ENCODE measurements around the gene SNF8.

The SNF8 gene

DNA sequence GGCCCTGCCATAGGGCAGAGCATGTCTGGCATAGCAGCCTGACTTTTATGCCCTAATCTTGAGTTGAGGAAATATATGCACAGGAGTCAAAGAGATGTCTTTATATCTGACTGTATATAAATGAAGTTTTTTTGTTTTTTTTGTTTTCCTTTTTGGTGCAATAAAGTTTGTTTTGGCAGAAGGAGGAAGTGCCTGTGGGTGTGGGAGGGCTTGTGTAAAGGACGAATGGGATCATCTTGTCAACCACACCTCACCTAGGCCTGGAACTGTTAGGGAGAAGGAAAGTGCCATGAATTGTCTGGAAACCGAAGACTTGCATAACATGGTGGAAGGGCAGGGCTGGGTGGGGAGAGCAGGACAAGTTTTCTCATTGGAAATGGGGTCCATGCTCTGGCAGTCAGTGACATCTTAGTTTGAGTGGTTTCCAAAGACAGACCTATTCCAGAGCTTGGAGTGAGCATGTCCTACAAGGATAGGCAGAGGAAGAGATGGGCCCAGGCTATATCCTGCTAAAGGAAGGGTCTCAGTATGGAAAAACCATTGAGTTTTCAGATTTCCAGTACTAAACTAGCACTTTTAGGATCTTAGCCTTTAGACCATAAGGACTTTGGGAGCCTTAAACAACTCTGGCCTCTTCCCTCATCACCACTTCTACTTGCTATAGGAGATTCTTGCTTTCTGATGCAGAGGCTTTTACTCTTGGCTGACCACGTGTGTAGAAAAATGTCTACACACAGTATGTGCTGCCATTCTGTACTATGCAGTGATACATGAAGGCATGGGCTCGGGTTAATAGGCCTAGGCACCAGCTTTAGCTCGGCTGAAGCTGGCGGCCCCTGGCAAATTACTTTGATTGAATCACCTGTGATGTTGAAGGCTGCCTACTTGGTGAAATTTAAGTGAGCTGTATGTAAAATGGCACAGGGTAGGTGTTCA, 15.5 kb downstream of the SNF8 start:
- no peak for DNase-seq

DNA sequence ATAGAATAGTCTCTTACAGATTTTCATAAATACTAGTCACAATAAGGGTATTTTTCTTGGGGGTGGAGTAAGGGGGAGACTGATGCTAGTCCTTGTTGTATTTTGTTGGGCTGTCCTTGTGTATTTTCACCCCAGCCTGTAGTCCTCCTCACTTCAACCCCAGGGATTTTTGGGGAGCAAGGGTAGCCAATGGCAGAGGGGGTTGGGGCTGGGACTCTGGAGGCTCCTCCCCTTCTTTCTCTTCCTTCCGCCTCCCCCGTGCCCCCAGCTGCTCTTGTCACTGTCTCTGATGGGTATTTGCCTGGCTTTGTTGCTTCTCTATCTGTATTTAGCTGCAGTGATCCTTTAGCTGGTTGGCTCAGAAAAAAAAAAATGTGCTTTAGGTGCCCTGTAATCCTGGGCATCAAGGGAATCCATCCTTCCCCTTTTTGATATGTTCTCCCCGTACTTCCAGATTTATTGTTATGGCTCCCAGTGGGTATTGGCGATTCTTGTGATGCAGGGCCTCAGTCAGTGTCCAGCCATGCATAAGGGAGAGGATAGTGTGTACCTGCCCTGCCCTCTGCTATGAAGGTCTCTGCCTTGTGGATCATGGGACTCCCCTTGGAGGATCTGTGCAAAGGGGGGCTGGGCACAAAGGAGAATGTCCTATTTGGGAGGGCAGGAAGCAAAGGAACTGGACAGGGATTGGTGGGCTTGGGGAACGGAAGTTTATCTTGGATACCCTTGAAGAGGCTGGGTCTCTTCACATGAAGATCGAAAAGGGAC, 16.5 kb downstream of the SNF8 start:
- DNase-seq: no peak

DNA sequence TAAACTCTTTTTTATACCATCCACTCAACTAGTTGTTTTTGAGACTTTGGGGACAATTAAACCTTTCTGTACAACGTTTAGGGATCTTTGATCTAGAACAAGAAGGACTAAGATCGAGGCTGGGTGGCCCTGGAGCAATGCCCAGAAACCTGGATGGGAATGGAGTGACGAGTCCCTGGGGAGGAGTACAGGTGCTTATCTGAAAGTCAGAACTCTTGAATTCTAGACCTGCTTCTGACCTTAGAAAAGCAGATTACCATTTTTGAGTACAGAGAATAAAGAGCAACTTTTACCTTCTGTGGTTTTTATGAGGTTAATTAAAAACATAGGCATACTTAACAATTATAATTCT, 18.7 kb downstream of the SNF8 start:
- DNase-seq: no peak

DNA sequence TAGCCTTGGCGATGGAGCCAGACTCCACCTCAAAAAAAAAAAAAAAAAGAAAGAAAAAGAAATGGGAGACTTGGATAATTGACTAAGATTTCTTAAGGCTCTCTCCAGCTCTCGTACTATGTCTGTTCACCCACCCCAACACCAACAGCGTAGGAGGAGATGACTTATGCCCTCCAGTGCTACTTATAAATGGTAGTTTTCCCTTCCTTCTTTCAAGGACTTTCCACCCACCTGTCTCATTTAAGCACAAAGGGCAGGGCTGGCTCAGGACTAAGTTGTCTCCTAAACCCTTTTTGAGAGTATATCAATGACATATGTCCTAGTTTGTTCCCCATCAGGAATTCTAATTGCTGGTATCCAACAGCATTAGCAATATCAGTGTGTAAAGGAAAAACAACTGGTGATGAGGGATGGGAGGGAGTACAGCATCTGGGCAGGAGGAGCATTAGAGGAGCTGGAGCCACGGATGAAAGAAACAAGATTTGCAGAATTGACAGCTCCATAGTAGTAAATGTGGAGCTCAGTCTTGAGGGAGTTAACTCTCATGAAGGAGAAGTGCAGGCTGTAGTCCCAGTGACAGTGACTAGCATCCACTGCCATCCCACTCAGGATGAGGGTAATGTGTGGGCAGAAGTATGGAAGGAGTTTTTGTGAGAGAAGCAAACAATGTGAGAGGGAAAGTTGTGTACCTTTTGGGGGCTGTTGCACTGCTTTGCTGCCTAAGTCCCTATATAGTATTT, 19.2 kb downstream of the SNF8 start:
- no peak for DNase-seq

DNA sequence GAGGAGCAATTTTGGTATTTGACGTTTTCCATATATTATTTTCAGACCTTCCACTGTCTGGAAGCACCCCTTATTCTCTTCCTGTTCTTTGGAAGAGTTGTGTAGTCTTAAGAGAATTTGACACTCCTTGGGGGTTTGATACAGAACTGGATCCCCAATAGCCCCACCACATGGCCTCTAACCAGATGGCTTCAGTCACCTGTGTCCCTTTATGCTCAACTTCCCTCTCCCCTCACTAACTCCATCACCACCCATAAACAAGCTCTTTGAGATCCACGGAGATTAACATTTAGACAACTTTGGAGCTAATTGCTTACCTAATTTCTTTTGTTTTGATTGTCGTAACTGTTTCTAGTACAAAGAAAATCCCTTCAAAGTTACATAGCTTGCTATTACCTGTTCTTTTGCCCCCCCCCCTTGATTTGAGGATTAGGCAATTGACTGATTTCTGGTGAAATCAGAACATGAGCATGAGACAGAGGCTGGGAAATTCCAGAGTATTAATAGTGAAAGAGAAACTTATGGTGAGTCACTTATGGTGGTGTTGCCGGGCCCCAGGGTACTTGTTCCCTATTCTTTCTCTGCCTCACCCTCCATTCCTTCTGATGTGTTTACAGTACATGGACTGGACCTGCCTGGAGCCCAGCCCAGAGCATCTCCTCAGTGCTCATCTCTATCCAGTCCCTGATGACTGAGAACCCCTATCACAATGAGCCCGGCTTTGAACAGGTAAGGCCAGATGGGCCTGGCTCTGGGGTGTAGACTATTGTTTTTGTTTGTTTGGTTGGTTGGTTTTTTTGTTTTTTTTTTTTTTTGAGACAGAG, 29.0 kb downstream of the SNF8 start:
- DNase-seq: no peak

DNA sequence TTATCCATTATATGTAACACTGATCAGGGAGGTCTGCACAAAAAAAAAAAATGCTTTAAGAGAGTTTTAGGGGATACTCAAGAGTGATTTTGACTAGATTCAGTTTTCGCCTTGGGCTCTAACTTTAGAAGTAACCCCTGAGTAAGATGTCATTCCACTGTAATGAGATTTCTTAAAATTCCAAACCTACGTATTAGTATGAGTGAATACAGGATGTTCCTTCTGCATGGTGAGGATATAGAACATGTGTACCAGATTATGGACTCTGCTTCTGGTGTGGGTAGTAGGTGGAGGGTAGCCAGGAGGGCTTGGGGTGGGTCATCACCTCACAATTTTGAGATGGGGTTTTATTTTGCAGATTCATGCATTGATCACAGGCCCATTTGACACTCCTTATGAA, 32.2 kb downstream of the SNF8 start:
- DNase-seq: no peak

DNA sequence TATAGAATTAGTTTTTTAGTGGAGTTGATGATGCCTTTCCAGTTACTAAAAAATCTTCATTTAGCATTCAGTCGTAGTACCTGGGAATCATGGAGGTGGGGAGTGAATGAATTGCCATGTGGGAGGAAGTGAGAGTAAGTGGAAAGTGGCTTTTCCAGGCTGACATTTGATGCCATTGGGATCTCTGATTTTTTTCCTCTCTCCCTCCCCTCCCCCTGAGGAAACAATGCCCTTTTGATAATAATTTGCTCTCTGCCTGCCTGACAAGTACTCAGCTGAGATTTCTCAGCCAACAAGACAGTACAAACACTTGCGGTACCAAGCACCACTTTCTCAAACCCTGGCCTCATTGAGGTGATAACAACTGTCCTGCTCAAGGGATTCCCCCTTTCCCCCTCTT, 34.3 kb downstream of the SNF8 start:
- DNase-seq: no peak

DNA sequence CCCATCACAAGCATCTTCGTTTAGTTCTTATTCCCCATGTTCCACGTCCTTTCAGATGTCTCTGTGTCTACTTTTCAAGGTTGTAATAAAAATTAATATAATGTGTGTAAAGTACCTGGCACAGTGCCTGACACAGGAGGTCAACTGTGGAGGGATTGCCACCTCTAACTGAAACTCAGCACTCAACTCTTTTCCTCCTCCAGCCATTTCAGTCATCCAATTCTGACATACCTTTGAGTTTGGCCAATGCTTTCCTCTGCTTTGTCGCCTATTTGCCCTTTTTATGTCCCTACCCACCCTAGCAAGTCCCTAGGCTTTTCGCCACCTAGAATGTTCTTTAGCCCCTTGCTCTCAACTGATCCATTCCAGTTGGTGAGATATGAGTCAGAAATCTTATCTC, 34.9 kb downstream of the SNF8 start:
- DNase-seq: no peak

DNA sequence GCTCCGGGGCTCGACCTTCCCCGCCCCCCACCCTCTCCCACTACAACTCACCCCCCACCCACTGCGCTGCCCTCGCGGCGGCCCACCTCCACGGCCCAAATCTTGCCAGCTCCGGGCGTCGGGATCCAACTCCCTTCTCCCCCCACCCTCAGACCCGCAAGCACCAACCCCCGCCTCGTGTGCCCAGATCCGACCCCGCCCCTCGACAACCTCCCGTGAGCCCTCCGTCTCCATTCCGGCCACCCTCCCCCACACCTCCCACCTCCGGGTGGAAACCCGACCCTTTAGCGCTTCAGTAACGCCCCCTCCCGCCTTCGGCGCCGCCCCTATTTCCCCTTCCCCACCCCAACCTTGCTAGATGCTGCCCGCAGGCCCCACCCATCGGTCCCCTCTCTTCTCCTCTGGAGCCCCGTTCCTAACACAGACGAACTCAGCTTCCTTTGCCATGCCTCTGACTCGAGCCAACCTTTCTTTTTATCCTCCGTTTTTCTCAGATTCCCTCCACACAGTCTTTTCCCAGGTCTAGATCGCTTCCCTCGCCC, 35.7 kb downstream of the SNF8 start:
- DNase-seq: peak; percentile 81

DNA sequence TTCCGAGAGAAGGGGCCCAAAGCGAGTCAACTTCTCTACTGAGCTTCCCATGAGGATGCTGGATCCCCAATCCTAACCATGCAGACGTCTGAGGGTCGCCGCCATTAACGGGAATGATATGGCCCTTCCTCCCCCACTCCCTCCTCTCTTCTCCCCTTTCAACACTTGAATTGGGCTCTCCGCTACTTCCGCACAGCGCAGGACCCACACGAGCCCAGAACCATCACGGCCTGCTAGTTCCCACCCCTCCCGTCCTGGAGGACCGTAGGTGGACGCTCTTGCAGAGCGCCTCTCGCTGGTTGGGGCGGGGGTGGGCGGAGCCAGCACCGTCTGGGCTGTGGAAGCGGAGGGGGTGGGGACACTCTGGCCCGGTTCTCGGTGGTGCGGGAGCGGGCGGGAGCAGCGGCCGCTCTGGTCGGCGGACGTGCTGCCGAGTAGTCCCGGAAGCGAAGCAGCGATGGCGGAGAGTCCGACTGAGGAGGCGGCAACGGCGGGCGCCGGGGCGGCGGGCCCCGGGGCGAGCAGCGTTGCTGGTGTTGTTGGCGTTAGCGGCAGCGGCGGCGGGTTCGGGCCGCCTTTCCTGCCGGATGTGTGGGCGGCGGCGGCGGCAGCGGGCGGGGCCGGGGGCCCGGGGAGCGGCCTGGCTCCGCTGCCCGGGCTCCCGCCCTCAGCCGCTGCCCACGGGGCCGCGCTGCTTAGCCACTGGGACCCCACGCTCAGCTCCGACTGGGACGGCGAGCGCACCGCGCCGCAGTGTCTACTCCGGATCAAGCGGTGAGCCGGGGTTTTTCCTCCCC, 36.4 kb downstream of the SNF8 start, which contains the start of gene UBE2Z:
TSS of gene UBE2Z (plus strand) at position 361 of the 797 bp plus-strand sequence. CDS start at position 458, 97 bp downstream.
- peak; percentile 93 for DNase-seq

DNA sequence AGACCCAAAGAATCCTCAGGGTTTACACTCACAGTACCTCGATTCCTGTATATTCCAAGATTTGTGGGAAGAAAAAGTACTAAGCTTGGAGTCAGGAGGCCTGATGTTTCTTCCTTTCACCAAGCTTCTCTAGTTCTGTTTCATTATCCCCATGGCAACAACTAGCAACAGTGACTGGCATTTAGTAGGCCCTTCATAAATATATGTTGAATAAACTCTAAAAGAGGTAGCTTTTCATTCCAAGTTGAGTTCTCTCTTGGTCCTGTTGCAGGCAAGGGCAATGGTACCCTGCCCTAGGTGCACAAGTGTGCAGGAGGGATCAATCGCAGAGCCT, 37.0 kb downstream of the SNF8 start:
- peak; percentile 65 for DNase-seq

DNA sequence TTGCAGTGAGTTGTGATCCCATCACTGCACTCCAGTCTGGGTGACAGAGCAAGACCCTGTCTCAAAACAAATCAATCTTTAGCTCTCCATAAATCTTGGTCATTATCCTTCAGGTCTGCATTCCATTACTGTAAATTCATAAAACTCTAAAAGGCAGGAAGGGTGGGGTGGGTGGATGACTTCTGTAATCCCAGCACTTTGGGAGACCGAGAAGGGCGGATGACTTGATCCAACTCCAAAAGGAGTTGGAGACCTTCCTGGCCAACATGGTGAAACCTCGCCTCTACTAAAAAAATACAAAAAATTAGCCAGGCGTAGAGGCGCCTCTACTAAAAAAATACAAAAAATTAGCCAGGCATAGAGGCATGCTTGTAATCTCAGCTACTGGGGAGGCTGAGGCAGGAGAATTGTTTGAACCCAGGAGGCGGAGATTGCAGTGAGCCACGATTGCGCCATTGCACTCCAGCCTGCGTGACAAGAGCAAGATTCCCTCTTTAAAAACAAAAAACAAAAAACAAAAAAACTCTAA, 38.6 kb downstream of the SNF8 start:
- DNase-seq: no peak

DNA sequence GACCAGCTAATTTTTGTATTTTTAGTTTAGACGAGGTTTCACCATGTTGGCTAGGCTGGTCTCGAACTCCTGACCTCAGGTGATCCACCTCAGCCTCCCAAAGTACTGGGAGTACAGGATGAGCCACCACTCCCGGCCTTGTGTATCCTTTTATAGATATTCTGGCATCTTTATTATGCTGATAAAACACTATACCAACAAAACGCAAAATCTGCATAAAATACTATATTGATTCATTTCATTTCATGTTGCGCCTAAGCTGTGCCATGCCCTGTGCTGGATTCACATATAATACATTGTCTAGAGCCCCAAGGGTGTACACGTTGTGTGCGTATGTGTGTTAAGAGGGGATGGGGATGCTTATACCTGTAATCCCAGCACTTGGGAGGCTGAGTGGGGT, 40.2 kb downstream of the SNF8 start:
- DNase-seq: no peak

DNA sequence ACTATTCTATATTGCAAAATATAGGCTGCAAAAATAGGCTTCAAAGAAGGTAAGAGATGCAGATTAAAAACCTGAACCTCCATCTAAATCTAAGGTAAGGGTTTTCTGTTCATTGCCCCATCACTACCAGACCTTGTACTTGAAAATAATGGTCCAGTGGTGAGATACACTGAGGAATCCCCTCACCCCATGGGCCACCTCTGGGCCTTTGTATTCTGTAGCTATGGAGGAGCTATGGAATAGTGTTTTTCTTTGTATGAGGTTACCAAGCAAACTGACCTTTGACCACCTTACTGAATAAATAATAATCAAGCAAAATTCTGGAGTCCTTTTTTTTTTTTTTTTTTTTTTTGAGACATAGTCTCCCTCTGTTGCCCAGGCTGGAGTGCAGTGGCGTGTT, 41.2 kb downstream of the SNF8 start:
- no peak for DNase-seq

DNA sequence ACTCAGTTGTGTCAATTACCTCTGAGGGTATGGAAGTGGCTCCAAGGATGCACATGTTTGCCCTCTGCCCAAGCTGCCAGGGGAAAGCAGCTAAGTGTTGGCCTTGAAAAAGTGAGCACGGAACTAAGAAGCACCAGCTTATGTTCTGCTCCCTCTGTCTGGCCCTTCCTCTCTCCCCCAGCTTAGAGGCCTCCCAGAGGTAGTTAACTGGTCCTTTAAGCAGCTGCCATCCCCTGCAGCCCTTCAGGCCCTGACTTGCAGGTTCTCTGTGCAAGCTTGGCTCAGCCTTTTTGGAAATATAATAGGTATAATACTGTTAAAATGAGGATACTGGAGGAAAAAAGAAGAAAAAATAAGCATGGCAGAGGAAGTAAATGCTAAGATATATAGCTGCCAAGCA, 43.4 kb downstream of the SNF8 start:
- DNase-seq: no peak

DNA sequence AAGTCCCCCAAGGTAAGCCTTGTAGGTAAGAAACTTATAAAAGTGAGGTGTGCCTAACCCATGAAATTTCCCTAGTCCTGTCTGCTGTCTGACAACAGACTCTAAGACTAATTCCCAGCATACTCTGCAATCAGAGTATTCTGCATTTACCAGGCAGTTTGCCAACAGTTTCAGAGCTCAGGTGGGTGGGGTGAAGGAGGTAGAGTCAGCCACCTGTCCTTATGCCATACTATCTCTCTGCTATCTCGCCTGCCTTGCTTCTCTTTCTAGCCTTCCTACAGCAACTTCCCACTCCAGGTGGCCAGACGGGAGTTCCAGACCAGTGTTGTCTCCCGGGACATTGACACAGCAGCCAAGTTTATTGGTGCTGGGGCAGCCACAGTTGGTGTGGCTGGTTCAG, 49.8 kb downstream of the SNF8 start:
- no peak for DNase-seq

DNA sequence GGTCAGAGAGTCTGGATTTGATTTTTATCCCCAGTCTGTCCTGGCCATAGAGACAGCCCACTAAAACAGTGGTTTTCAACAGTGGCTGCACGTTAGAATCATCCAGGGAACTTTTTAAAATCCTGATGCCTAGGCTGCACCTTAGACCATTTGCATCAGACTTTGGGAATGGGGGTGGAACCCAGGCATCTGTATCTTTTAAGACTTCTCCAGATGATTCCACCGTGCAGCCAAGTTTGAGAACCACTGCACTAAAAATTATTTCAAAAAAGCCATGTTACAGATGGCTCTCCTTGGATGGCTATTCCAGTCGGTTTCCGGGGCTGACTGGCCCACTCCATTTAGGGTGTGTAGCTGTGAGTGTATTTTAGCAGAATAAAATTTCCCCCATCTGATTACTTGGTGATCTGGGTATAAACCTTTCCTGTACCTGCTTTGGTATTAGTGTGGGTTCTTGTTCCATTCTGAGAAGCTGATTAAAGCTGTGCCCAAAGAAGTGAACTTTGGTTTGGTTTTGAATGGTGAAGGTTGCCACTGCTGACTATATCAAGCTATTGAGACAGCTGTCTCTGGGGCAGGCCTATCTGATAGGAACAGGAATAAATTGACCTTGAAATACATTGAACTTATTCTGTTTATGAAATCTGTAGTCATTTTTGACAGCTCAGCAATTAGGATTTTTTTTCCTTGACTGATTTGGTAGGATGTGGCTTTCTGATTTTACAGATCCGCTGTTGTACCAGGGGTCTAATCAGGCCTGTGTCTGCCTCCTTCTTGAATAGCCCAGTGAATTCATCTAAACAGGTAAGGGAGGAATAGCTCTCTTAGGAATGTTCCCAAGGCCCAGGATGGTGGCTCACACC, 50.8 kb downstream of the SNF8 start:
- DNase-seq: no peak

DNA sequence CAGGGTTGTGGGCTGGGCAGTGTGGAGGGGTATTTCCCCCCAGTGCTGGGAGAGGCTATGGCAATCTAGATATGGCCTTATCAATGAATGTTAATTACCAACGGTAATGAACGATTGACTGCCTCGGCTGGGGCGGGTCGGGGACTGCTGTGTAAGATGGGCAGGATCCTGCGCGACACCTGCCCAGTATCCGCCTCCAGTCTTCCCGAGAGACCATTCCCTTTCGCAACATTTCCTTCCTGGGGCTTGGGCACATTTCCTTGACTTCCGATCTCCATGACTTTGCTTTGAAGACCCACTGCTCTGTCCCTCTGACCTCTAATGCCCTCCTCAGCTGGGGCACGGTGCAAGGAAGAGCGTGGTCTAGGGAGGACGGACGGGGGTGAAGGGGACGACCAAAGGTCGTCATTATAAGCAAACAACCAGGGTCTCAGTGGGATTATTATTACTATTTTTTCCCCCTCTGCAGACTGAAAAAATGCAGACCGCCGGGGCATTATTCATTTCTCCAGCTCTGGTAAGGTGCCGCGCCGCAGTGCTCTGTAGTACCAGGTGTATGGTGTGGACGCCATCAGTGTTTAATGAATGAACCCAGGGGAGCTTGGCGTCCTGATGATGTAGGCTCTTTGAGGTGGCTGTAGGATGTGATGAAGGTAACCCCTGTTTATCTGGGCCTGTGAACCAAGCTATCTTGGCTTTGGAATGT, 51.5 kb downstream of the SNF8 start:
- peak; percentile 15 for DNase-seq

DNA sequence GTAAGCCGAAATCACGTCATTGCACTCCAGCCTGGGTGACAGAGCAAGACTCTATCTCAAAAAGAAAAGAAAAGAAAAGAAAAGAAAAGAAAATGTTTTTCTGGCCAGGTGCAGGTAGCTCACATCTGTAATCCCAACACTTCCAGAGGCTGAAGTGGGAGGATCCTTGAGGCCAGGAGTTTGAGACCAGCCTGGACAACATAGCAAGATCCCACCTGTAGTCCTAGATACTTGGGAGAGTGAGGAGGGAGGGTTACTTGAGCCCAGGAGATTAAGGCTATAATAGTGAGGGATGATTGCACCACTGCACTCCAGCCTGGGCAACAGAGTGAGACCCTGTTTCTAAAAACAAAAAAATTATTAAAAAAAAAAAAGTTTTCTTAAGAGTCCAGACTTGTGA, 54.6 kb downstream of the SNF8 start:
- DNase-seq: no peak

DNA sequence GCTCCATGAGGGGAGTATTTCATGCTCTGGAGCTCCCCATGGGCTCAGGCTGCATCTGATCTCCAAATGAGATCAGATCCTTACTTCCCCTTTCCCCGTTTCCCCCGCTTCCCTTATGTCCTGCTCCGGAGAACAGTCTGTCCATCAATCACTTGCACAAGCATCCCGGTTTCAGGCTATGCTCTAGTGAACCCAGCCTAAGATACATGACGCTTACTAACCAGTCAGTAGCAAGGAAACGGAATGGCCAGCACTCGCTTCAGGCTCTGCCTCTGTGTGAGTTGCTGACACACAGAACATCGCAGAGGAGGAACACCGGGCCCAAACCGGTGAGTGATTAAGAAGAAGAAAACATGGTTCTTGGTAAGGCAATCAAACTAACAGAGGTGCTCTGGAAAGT, 61.5 kb downstream of the SNF8 start:
- DNase-seq: no peak

All from hematopoietic multipotent progenitor cell treated with erythropoietin and hydrocortisone succinate and interleukin-3 and kit ligand, for 8 days (in vitro differentiated cells).